Stimulated activated CD4-positive, alpha-beta T cell treated with anti-CD3 and anti-CD28 coated beads, Interleukin-4, amount 100 ng/mL, for 4 hours (primary cell): ENCODE measurements around the gene ENTPD6.

Experiments used
- DNase-seq, 2 experiments: peaks; one replicate each; pipeline ENCODE4 v3.0.0-alpha.2; 2020

ENTPD6 gene

GRCh38 chr20:25245461-25245860 lies 49.9 kb downstream of the ENTPD6 start:
- no peak for DNase-seq

- DNase-seq: no peak
Measured at GRCh38 chr20:25246182-25246999, 50.9 kb downstream of the ENTPD6 start.

- no peak for DNase-seq
Measured at GRCh38 chr20:25247000-25247517, 51.5 kb downstream of the ENTPD6 start.

- DNase-seq: peak in 1 of 2 experiments; percentile 13
Measured at GRCh38 chr20:25247518-25247955, 52.0 kb downstream of the ENTPD6 start.

- DNase-seq: peak; percentile 59 to 75
Measured at GRCh38 chr20:25247956-25248785, 52.7 kb downstream of the ENTPD6 start, which contains the start of gene PYGB. TSS of gene PYGB (plus strand) at chr20:25248085. CDS start at chr20:25248179, 94 bp downstream.

GRCh38 chr20:25248786-25249172 lies 53.3 kb downstream of the ENTPD6 start:
- no peak for DNase-seq

GRCh38 chr20:25249198-25249931 lies 53.9 kb downstream of the ENTPD6 start:
- DNase-seq: no peak

GRCh38 chr20:25250508-25250907 lies 55.0 kb downstream of the ENTPD6 start:
- DNase-seq: no peak

- DNase-seq: no peak
Measured at GRCh38 chr20:25251019-25251418, 55.5 kb downstream of the ENTPD6 start.

GRCh38 chr20:25251558-25251957 lies 56.0 kb downstream of the ENTPD6 start:
- DNase-seq: no peak

GRCh38 chr20:25252230-25252651 lies 56.7 kb downstream of the ENTPD6 start:
- no peak for DNase-seq

GRCh38 chr20:25252686-25253421 lies 57.3 kb downstream of the ENTPD6 start:
- no peak for DNase-seq

GRCh38 chr20:25253606-25254275 lies 58.2 kb downstream of the ENTPD6 start:
- DNase-seq: no peak

GRCh38 chr20:25254571-25254970 lies 59.1 kb downstream of the ENTPD6 start:
- no peak for DNase-seq

GRCh38 chr20:25254986-25255680 lies 59.6 kb downstream of the ENTPD6 start:
- no peak for DNase-seq

- no peak for DNase-seq
Measured at GRCh38 chr20:25256226-25256859, 60.8 kb downstream of the ENTPD6 start.

GRCh38 chr20:25257130-25257529 lies 61.6 kb downstream of the ENTPD6 start:
- no peak for DNase-seq

- DNase-seq: no peak
Measured at GRCh38 chr20:25257756-25258475, 62.4 kb downstream of the ENTPD6 start.

- no peak for DNase-seq
Measured at GRCh38 chr20:25258476-25258805, 62.9 kb downstream of the ENTPD6 start.

- no peak for DNase-seq
Measured at GRCh38 chr20:25258828-25259227, 63.3 kb downstream of the ENTPD6 start.
